ENCODE results near the gene NUMBL.

GRCh38 chr19:40622773-40623075, 67.7 kb downstream of the NUMBL start:
- no peak for TF ChIP-seq SIN3A (IDR thresholded peaks at IDR 0.05; ENCODE audit: borderline replicate concordance, insufficient read depth, low read length)
- no peak for TF ChIP-seq REST (IDR thresholded peaks at IDR 0.05; ENCODE audit: insufficient read depth in 1 of 2, low read depth in 2 of 2, low read length in 2 of 2)
- no peak for TF ChIP-seq TAF1 (IDR thresholded peaks at IDR 0.05; ENCODE audit: borderline replicate concordance, insufficient read depth, low read length)
- no peak; the same call in 1 of the 2 replicates for TF ChIP-seq POLR2AphosphoS5 (IDR thresholded peaks at IDR 0.05; ENCODE audit: low read depth, low read length)
- no peak for TF ChIP-seq FOXP2 (optimal IDR thresholded peaks at IDR 0.05; ENCODE audit: borderline replicate concordance, extremely low read depth, extremely low read length, insufficient read depth)
